ENCODE results near the gene CD7. TPM values are rescaled to one million over a fixed set of nuclear protein-coding genes. Genes with fewer than 3 reads are reported as not detected.
"Not testable (repeated sequence)": the region's sequence is repeated elsewhere in the genome, so short reads cannot be mapped to it uniquely, and the experiment has no call there.

The CD7 gene
- total RNA-seq, 2 donors from 2014 or later, result not detected

GRCh38 chr17:82350182-82351030, 33.0 kb upstream of the CD7 start:
- 71 to 74% methylated on average over 6 to 28 of the region's 28 CpGs for WGBS, 2 donors
- no peak for TF ChIP-seq CTCF (IDR thresholded peaks at IDR 0.05)
- TF ChIP-seq POLR2A (IDR thresholded peaks at IDR 0.05), result no peak
- no peaks in the 10 kb centered on the region for H3K27me3 ChIP-seq
- no peak overlapping the region for H3K27ac ChIP-seq
- DNase-seq, result peak in 1 of 4 donors; percentile 12
- intact Hi-C loops (cut with DNase I), result loop anchor here (5.0 kb wide), 2 partner anchors 207 to 427 kb away; no protein-coding TSS in a partner anchor
- ATAC-seq, result no peak
- no peaks in the 10 kb centered on the region for H3K9me3 ChIP-seq
- peaks cover 1% of the 10 kb centered on the region for H3K4me1 ChIP-seq
- no peak overlapping the region for H3K4me3 ChIP-seq
- no peaks in the 10 kb centered on the region for H3K36me3 ChIP-seq (replicated peaks in 1 of 2; ENCODE audit: insufficient read depth in 1 of 2, low read depth in 2 of 2)

GRCh38 chr17:82349287-82349701, 31.9 kb upstream of the CD7 start:
- no peaks in the 10 kb centered on the region for H3K9me3 ChIP-seq
- H3K4me3 ChIP-seq, result no peak overlapping the region
- H3K27me3 ChIP-seq, result no peaks in the 10 kb centered on the region
- DNase-seq (no peak), ATAC-seq (no peak)
- H3K27ac ChIP-seq, result no peak overlapping the region
- no peaks in the 10 kb centered on the region for H3K4me1 ChIP-seq
- no peaks in the 10 kb centered on the region for H3K36me3 ChIP-seq (replicated peaks in 1 of 2; ENCODE audit: insufficient read depth in 1 of 2, low read depth in 2 of 2)
- intact Hi-C loops (cut with DNase I), result loop anchor here (5.0 kb wide), 1 partner anchor 63 kb away; no protein-coding TSS in a partner anchor
- WGBS, 2 donors, result 52 to 60% methylated on average over 10 to 11 of the region's 11 CpGs
- TF ChIP-seq CTCF (IDR thresholded peaks at IDR 0.05), result no peak
- TF ChIP-seq POLR2A (IDR thresholded peaks at IDR 0.05), result no peak

- no peak for DNase-seq
- Histone ChIP-seq H3K36me3 (replicated peaks in 1 of 2; ENCODE audit: insufficient read depth in 1 of 2, low read depth in 2 of 2) (no peaks in the 10 kb centered on the region), H3K27me3 (no peaks in the 10 kb centered on the region), H3K4me3 (no peak overlapping the region), H3K9me3 (no peaks in the 10 kb centered on the region), H3K27ac (no peak overlapping the region), H3K4me1 (no peaks in the 10 kb centered on the region)
- no peak for ATAC-seq
- no peak for TF ChIP-seq CTCF (IDR thresholded peaks at IDR 0.05)
- TF ChIP-seq POLR2A (IDR thresholded peaks at IDR 0.05), result no peak
- 63 to 65% methylated on average over 11 of the region's 11 CpGs for WGBS, 2 donors
- intact Hi-C loops (cut with DNase I), result loop anchor here (5.0 kb wide), 1 partner anchor 63 kb away; no protein-coding TSS in a partner anchor
Observed at GRCh38 chr17:82348866-82349265, 31.5 kb upstream of the CD7 start.

- TF ChIP-seq POLR2A (IDR thresholded peaks at IDR 0.05), result no peak
- TF ChIP-seq CTCF (IDR thresholded peaks at IDR 0.05), result no peak
- no peaks in the 10 kb centered on the region for H3K4me1 ChIP-seq
- no peaks in the 10 kb centered on the region for H3K36me3 ChIP-seq (replicated peaks in 1 of 2; ENCODE audit: insufficient read depth in 1 of 2, low read depth in 2 of 2)
- H3K27ac ChIP-seq, result no peak overlapping the region
- ATAC-seq (no peak), DNase-seq (no peak)
- 46 to 48% methylated on average over 9 of the region's 9 CpGs for WGBS, 2 donors
- no peaks in the 10 kb centered on the region for H3K9me3 ChIP-seq
- no peak overlapping the region for H3K4me3 ChIP-seq
- intact Hi-C loops (cut with DNase I), result loop anchor here (5.0 kb wide), 1 partner anchor 64 kb away; no protein-coding TSS in a partner anchor
- H3K27me3 ChIP-seq, result no peaks in the 10 kb centered on the region
Observed at GRCh38 chr17:82348434-82348833, 31.0 kb upstream of the CD7 start.

GRCh38 chr17:82347994-82348393, 30.6 kb upstream of the CD7 start:
- H3K9me3 ChIP-seq; ATAC-seq; H3K4me1 ChIP-seq; H3K27me3 ChIP-seq; H3K36me3 ChIP-seq (replicated peaks in 1 of 2; ENCODE audit: insufficient read depth in 1 of 2, low read depth in 2 of 2); DNase-seq; H3K4me3 ChIP-seq; H3K27ac ChIP-seq: not testable (repeated sequence)
- intact Hi-C loops (cut with DNase I), result loop anchor here (5.0 kb wide), 1 partner anchor 64 kb away; no protein-coding TSS in a partner anchor
- 80 to 87% methylated on average over 10 to 11 of the region's 11 CpGs for WGBS, 2 donors

Measured in body of pancreas (tissue), 4 donors.